ENCODE measurements around the gene ACLY.
"Not testable (repeated sequence)": the region's sequence is repeated elsewhere in the genome, so short reads cannot be mapped to it uniquely, and the experiment has no call there.

Gene ACLY

GRCh38 chr17:41888332-41888965, 30.3 kb downstream of the ACLY start:
- DNase-seq, result no peak
- in situ Hi-C loops (cut with MboI; ENCODE audit: low pct_unique_long_range_greater_than_20kb, low sequenced_read_pairs), result no loop called here

GRCh38 chr17:41885733-41886132, 33.0 kb downstream of the ACLY start:
- in situ Hi-C loops (cut with MboI; ENCODE audit: low pct_unique_long_range_greater_than_20kb, low sequenced_read_pairs), result no loop called here
- peak; percentile 36 for DNase-seq

DNA sequence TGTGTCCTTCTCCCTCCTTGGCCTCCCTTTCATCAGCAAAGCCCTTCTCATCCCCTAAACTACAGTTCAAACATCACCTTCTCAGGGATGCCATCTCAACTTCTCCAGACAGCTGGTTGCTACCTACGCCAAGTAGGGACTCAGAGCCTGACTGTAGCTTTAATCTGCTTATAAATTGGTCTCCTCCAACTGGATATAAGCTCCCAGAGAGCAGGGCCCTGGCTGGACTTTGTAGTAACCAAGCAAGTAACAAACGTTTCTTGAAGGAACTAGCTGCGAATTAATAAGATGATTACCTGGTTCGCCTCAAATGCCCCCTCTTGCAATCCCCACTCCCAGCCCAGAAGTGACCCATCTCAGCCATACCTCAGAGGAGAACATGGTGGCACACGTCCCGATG, 36.0 kb downstream of the ACLY start:
- in situ Hi-C loops (cut with MboI; ENCODE audit: low pct_unique_long_range_greater_than_20kb, low sequenced_read_pairs), result no loop called here
- no peak for DNase-seq

- in situ Hi-C loops (cut with MboI; ENCODE audit: low pct_unique_long_range_greater_than_20kb, low sequenced_read_pairs), result no loop called here
- no peak for DNase-seq
Measured at GRCh38 chr17:41880130-41880529, 38.6 kb downstream of the ACLY start.

GRCh38 chr17:41874293-41874670, 44.5 kb downstream of the ACLY start:
- DNase-seq; in situ Hi-C loops (cut with MboI; ENCODE audit: low pct_unique_long_range_greater_than_20kb, low sequenced_read_pairs): not testable (repeated sequence)

DNA sequence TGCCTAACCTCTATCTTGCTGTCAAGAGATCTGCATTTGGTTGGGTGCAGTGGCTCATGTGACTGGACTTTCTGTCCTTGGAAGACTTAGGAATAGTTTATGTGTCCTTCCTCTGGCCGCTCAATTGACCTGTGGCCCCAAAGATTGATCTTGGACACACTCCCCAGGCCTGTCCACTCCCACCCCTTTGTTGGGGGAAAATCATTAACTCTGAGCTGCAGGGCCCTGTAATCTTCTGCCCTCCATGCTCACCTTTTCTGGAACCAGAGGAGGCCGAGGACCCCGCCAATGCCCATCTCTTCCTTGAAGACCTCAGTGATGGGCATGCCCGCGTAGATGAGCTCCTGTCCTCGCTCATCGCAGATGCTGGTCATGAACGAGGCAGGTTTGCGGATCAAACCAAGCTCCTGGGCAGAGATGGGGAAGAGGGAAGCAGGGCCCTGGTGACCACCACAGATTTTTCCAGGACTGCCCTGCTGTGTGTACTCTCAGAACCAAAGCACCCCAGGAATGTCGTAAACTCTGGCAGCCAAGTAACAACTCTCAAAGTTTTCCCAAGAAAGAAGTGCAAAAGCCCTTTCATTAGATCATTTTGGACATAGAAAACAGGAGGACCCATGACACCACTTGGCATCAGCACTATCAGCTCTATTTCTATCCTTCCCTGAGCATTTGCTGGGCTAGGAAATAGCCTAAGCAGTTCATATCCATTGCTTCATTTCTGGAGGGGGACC, 45.0 kb downstream of the ACLY start:
- no peak for DNase-seq
- in situ Hi-C loops (cut with MboI; ENCODE audit: low pct_unique_long_range_greater_than_20kb, low sequenced_read_pairs), result no loop called here

- in situ Hi-C loops (cut with MboI; ENCODE audit: low pct_unique_long_range_greater_than_20kb, low sequenced_read_pairs), result no loop called here
- DNase-seq, result no peak
Measured at GRCh38 chr17:41871789-41872188, 47.0 kb downstream of the ACLY start.

DNA sequence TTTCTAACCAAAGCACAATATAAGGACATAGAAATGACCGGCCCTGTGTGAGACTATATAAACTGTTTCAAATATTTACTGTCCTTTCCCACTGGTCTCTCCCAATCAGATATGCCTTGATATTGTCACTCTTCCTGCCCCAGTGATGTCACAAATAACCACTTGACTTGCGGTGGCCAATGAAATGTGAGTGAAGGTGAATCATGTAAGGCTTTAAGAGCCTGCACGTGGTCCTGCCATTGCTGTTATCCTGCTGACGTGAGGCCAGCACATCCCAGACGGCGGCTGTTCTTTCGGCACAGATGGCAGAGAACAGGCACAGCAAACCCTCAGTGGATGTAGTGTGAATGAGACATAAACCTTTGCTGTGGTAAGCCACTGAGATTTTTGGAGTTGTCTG, 48.1 kb downstream of the ACLY start:
- in situ Hi-C loops (cut with MboI; ENCODE audit: low pct_unique_long_range_greater_than_20kb, low sequenced_read_pairs), result no loop called here
- no peak for DNase-seq

GRCh38 chr17:41870097-41870496, 48.7 kb downstream of the ACLY start:
- in situ Hi-C loops (cut with MboI; ENCODE audit: low pct_unique_long_range_greater_than_20kb, low sequenced_read_pairs), result no loop called here
- DNase-seq, result no peak

GRCh38 chr17:41869426-41869825, 49.3 kb downstream of the ACLY start:
- in situ Hi-C loops (cut with MboI; ENCODE audit: low pct_unique_long_range_greater_than_20kb, low sequenced_read_pairs), result no loop called here
- no peak for DNase-seq

DNA sequence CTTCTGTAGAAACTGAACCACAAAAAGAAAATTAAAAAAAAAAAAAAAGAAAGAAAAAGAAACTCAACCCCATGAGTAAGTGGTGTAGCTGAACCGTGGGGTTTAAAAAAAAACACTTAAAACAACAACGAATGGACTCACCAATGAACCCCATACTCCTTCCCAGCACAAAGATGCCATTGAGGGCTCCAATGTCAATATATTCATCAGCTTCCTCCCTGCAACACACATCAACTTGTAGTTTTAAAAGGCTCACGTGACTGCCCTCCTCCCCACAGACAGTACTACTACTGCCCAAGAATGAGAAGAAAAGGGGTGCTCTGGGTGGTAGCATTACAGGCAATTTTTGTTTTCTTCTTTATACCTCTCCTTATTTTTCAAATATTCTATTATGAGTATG, 50.2 kb downstream of the ACLY start:
- in situ Hi-C loops (cut with MboI; ENCODE audit: low pct_unique_long_range_greater_than_20kb, low sequenced_read_pairs), result no loop called here
- no peak for DNase-seq

GRCh38 chr17:41865596-41865893, 53.2 kb downstream of the ACLY start:
- in situ Hi-C loops (cut with MboI; ENCODE audit: low pct_unique_long_range_greater_than_20kb, low sequenced_read_pairs), result no loop called here
- no peak for DNase-seq

- peak; percentile 93 for DNase-seq
- in situ Hi-C loops (cut with MboI; ENCODE audit: low pct_unique_long_range_greater_than_20kb, low sequenced_read_pairs), result no loop called here
Measured at GRCh38 chr17:41864836-41865595, 53.7 kb downstream of the ACLY start, which contains the start of gene KLHL11. Gene KLHL11 (minus strand): TSS chr17:41865423. CDS start chr17:41865370, 53 bp downstream.

- no peak for DNase-seq
Measured at GRCh38 chr17:41864498-41864835, 54.3 kb downstream of the ACLY start.

GRCh38 chr17:41863074-41863848, 55.5 kb downstream of the ACLY start:
- no peak for DNase-seq
- in situ Hi-C loops (cut with MboI; ENCODE audit: low pct_unique_long_range_greater_than_20kb, low sequenced_read_pairs), result no loop called here

More at GRCh38 chr17:41864498-41864835, 54.3 kb downstream of the ACLY start:
- in situ Hi-C loops (cut with MboI; ENCODE audit: low pct_unique_long_range_greater_than_20kb, low sequenced_read_pairs), result no loop called here

DNA sequence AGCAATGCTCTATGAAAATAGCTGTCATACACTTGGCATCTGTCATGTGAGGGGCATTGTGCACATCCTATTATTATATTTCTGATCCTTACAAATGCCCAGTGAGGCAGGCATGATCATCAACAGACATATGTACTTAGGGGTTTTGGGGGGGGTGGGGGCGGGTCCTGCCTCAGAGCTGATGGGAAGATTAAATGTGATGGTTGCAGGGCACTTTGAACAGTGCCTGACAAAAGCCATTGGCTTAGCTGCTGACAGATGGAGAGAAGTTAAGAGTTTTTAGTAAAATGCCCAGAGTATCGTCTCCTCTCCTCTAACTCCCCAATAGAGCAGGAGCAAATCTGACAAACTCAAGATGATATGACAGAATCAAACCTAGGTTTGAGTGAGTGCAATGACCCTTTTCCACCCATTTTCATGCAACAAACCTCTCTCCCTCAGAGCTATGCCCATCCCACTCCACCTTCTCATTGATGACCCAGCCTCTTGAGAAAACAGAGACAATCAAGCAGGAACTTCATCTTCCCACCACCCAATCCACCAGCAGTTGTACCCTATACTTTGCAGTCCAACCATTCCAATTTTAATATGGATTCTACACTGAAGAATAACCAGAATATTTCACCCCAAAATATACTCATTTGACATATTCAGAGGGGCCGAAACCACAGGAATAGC, 58.4 kb downstream of the ACLY start:
- in situ Hi-C loops (cut with MboI; ENCODE audit: low pct_unique_long_range_greater_than_20kb, low sequenced_read_pairs), result no loop called here
- DNase-seq, result no peak

GRCh38 chr17:41851382-41851781, 67.4 kb downstream of the ACLY start:
- DNase-seq; in situ Hi-C loops (cut with MboI; ENCODE audit: low pct_unique_long_range_greater_than_20kb, low sequenced_read_pairs): not testable (repeated sequence)

- DNase-seq, result no peak
- in situ Hi-C loops (cut with MboI; ENCODE audit: low pct_unique_long_range_greater_than_20kb, low sequenced_read_pairs), result no loop called here
Measured at GRCh38 chr17:41849251-41849990, 69.3 kb downstream of the ACLY start.

GRCh38 chr17:41848788-41849187, 70.0 kb downstream of the ACLY start:
- no peak for DNase-seq
- in situ Hi-C loops (cut with MboI; ENCODE audit: low pct_unique_long_range_greater_than_20kb, low sequenced_read_pairs), result no loop called here

All from KBM-7 (cell line).